Measurements from ENCODE around the gene CTSS. TPM values are rescaled to one million over a fixed set of nuclear protein-coding genes. Genes with fewer than 3 reads are reported as not detected.

Gene CTSS
- polyA plus RNA-seq, 2 of the 4 experiments (the other 2 are of a cell fraction): 9.4 to 29.6 TPM

GRCh38 chr1:150775276-150775675 is 9.7 kb upstream of the CTSS start:
- Histone ChIP-seq H3K4me1 (no peaks in the 10 kb centered on the region), H3K9me3 (no peaks in the 10 kb centered on the region), H3K4me2 (no peak overlapping the region), H3K27ac (no peak overlapping the region), H3K4me3 (no peak overlapping the region)
- TF ChIP-seq, protein P1, sequence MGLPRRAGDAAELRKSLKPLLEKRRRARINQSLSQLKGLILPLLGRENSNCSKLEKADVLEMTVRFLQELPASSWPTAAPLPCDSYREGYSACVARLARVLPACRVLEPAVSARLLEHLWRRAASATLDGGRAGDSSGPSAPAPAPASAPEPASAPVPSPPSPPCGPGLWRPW (IDR thresholded peaks at IDR 0.05): no peak
- TF ChIP-seq ESRRA (IDR thresholded peaks at IDR 0.05; ENCODE audit: borderline replicate concordance, low read length) (no peak), ATOH8 (CRISPR knock-in tag; IDR thresholded peaks at IDR 0.05; ENCODE audit: low read depth) (no peak)
- FAIRE-seq: no peak
- no peak for ATAC-seq
- POLR2A ChIA-PET: no interaction called here
- CTCF ChIA-PET: interaction anchor here (0.6 to 1.1 kb wide), 2 partner anchors 38 to 41 kb away, joined by 3 read pairs; no protein-coding TSS in a partner anchor
- no peak for DNase-seq (ENCODE audit: low read depth in 1 of 2, low spot score in 1 of 2)
- 98% methylated on average over 3 of the region's 3 CpGs for WGBS (ENCODE audit: missing lambda C conversion rate)

GRCh38 chr1:150772326-150772725 is 6.7 kb upstream of the CTSS start:
- POLR2A ChIA-PET: no interaction called here
- Histone ChIP-seq H3K4me3 (no peak overlapping the region), H3K9me3 (no peaks in the 10 kb centered on the region), H3K27ac (no peak overlapping the region), H3K4me2 (no peak overlapping the region), H3K4me1 (no peaks in the 10 kb centered on the region)
- TF ChIP-seq CHD4 (IDR thresholded peaks at IDR 0.05; ENCODE audit: borderline replicate concordance): no peak
- TF ChIP-seq ELK1 (IDR thresholded peaks at IDR 0.05; ENCODE audit: low read depth, low read length): no peak
- no peak for TF ChIP-seq FOSB (CRISPR knock-in tag; IDR thresholded peaks at IDR 0.05)
- no peak for TF ChIP-seq ESRRA (IDR thresholded peaks at IDR 0.05; ENCODE audit: borderline replicate concordance, low read length)
- TF ChIP-seq BCL3 (IDR thresholded peaks at IDR 0.05): no peak
- TF ChIP-seq, protein P2, sequence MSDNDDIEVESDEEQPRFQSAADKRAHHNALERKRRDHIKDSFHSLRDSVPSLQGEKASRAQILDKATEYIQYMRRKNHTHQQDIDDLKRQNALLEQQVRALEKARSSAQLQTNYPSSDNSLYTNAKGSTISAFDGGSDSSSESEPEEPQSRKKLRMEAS (IDR thresholded peaks at IDR 0.05): no peak
- no peak for TF ChIP-seq HEYL (CRISPR knock-in tag; IDR thresholded peaks at IDR 0.05)
- TF ChIP-seq CHD2 (IDR thresholded peaks at IDR 0.05; ENCODE audit: low read length, partially characterized antibody): no peak
- TF ChIP-seq CBX2 (IDR thresholded peaks at IDR 0.05; ENCODE audit: borderline replicate concordance, low read depth): no peak
- no peak for TF ChIP-seq HOXB5 (CRISPR knock-in tag; IDR thresholded peaks at IDR 0.05)
- TF ChIP-seq RAD21 (conservative IDR thresholded peaks at IDR 0.05 in 1 of 2, IDR thresholded peaks at IDR 0.05 in 1 of 2): no peak
- TF ChIP-seq, protein P3, sequence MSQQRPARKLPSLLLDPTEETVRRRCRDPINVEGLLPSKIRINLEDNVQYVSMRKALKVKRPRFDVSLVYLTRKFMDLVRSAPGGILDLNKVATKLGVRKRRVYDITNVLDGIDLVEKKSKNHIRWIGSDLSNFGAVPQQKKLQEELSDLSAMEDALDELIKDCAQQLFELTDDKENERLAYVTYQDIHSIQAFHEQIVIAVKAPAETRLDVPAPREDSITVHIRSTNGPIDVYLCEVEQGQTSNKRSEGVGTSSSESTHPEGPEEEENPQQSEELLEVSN (IDR thresholded peaks at IDR 0.05; ENCODE audit: borderline replicate concordance, low read depth): no peak
- no peak for TF ChIP-seq TP53 (CRISPR knock-in tag; IDR thresholded peaks at IDR 0.05)
- TF ChIP-seq EP300 (IDR thresholded peaks at IDR 0.05): no peak
- no peak for TF ChIP-seq RARB (CRISPR knock-in tag; IDR thresholded peaks at IDR 0.05)
- TF ChIP-seq, protein P1 (IDR thresholded peaks at IDR 0.05): no peak
- TF ChIP-seq PHF8 (IDR thresholded peaks at IDR 0.05; ENCODE audit: borderline replicate concordance, low read depth): no peak
- TF ChIP-seq POLR2A (IDR thresholded peaks at IDR 0.05; ENCODE audit: low read length): no peak
- CTCF ChIA-PET: no interaction called here
- no peak for DNase-seq (ENCODE audit: low read depth in 1 of 2, low spot score in 1 of 2)
- 75% methylated on average over 4 of the region's 4 CpGs for WGBS (ENCODE audit: missing lambda C conversion rate)
- FAIRE-seq: no peak
- no peak for ATAC-seq

Data from A549 (cell line).